HCT116 (cell line): Measurements from ENCODE around the gene CDH10.

Experiments used
- EGR1 ChIP-seq: IDR thresholded peaks from 2 replicates; pipeline ENCODE4 v1.6.1; 2012; ENCODE audit warnings: low read depth
- EZH2 ChIP-seq: fragments of 200-600 bp; sonication (generic); IDR thresholded peaks from 2 replicates; pipeline ENCODE4 v1.6.1; 2017; ENCODE audit warnings: antibody characterized with exemption, mixed run types
- EZH2phosphoT487 ChIP-seq: fragments of 200-600 bp; IDR thresholded peaks from 2 replicates; pipeline ENCODE4 v1.6.1; 2018; ENCODE audit warnings: antibody characterized with exemption, borderline replicate concordance
- JUND ChIP-seq: IDR thresholded peaks from 2 replicates; pipeline ENCODE4 v1.6.1; 2012
- POLR2A ChIP-seq: IDR thresholded peaks from 2 replicates; pipeline ENCODE4 v1.7.0; 2011; ENCODE audit warnings: borderline replicate concordance; ENCODE audit not compliant: insufficient read depth, insufficient read length; ENCODE audit errors: extremely low read depth
- POLR2AphosphoS5 ChIP-seq: IDR thresholded peaks from 2 replicates; pipeline ENCODE4 v1.6.1; 2011; ENCODE audit warnings: mild to moderate bottlenecking, low read depth, low read length, moderate library complexity
- RAD21 ChIP-seq: IDR thresholded peaks from 2 replicates; pipeline ENCODE4 v1.6.1; 2012; ENCODE audit warnings: low read depth, mild to moderate bottlenecking
- SP1 ChIP-seq: IDR thresholded peaks from 2 replicates; pipeline ENCODE4 v1.6.1; 2012; ENCODE audit warnings: low read depth
- YY1 ChIP-seq: IDR thresholded peaks from 2 replicates; pipeline ENCODE4 v1.6.1; 2011; ENCODE audit warnings: low read length, low read depth, moderate library complexity, mild to moderate bottlenecking; ENCODE audit not compliant: insufficient replicate concordance; ENCODE audit errors: extremely low read depth
- ZNF274 ChIP-seq: fragments of 200-500 bp; sonication (Bioruptor generic); IDR thresholded peaks from 2 replicates; pipeline ENCODE4 v1.6.1; 2014; ENCODE audit warnings: mild to moderate bottlenecking, low read depth, low read length, inconsistent platforms
- TF ChIP-seq, protein P1 (sequence below), 3 experiments: fragments of 200-600 bp in 1 of 3; sonication (generic) in 1 of 3; IDR thresholded peaks in 2 of 3; conservative IDR thresholded peaks in 1 of 3; 2 replicates each; pipeline ENCODE4 v1.5.1; 2012 to 2017; ENCODE audit warnings: low read depth in 2 of 3, low read length in 2 of 3, antibody characterized with exemption in 1 of 3, borderline replicate concordance in 1 of 3, control low read depth in 1 of 3, mild to moderate bottlenecking in 1 of 3, mixed read lengths in 1 of 3, mixed run types in 1 of 3, moderate library complexity in 1 of 3; ENCODE audit not compliant: insufficient read depth in 1 of 3
- TF ChIP-seq, protein P2 (sequence below): IDR thresholded peaks from 2 replicates; pipeline ENCODE4 v1.6.1; 2011; ENCODE audit warnings: mild to moderate bottlenecking, low read length, moderate library complexity; ENCODE audit not compliant: insufficient replicate concordance; ENCODE audit errors: extremely low read depth

DNA sequence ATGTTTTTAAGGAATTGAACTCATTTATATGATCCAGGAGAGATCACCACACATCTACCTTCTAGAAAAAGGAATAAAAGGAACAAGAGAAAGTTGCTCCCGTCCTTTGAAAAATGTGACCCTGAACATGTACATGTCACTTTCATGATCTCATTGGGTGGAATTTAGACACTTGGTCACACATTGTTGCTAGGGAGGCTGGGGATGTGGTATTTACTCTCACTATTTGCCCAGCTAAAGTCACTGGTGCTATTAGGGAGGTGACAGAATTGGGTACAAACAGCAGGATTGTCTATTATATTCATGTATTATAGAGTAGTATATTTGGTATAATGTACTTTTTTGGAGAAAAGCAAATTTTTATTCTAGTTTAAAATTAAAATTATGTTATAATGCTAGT, 2.1 kb upstream of the CDH10 start:
- TF ChIP-seq ZNF274 = no peak
- TF ChIP-seq, protein P1, sequence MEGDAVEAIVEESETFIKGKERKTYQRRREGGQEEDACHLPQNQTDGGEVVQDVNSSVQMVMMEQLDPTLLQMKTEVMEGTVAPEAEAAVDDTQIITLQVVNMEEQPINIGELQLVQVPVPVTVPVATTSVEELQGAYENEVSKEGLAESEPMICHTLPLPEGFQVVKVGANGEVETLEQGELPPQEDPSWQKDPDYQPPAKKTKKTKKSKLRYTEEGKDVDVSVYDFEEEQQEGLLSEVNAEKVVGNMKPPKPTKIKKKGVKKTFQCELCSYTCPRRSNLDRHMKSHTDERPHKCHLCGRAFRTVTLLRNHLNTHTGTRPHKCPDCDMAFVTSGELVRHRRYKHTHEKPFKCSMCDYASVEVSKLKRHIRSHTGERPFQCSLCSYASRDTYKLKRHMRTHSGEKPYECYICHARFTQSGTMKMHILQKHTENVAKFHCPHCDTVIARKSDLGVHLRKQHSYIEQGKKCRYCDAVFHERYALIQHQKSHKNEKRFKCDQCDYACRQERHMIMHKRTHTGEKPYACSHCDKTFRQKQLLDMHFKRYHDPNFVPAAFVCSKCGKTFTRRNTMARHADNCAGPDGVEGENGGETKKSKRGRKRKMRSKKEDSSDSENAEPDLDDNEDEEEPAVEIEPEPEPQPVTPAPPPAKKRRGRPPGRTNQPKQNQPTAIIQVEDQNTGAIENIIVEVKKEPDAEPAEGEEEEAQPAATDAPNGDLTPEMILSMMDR (IDR thresholded peaks at IDR 0.05 in 2 of 3, conservative IDR thresholded peaks at IDR 0.05 in 1 of 3; ENCODE audit: borderline replicate concordance in 1 of 3, insufficient read depth in 1 of 3, low read depth in 2 of 3, low read length in 2 of 3) = no peak
- TF ChIP-seq POLR2AphosphoS5 = no peak
- TF ChIP-seq POLR2A = no peak
- TF ChIP-seq EZH2phosphoT487 = no peak
- no peak for TF ChIP-seq RAD21
- TF ChIP-seq YY1 = no peak
- TF ChIP-seq SP1 = no peak
- TF ChIP-seq, protein P2, sequence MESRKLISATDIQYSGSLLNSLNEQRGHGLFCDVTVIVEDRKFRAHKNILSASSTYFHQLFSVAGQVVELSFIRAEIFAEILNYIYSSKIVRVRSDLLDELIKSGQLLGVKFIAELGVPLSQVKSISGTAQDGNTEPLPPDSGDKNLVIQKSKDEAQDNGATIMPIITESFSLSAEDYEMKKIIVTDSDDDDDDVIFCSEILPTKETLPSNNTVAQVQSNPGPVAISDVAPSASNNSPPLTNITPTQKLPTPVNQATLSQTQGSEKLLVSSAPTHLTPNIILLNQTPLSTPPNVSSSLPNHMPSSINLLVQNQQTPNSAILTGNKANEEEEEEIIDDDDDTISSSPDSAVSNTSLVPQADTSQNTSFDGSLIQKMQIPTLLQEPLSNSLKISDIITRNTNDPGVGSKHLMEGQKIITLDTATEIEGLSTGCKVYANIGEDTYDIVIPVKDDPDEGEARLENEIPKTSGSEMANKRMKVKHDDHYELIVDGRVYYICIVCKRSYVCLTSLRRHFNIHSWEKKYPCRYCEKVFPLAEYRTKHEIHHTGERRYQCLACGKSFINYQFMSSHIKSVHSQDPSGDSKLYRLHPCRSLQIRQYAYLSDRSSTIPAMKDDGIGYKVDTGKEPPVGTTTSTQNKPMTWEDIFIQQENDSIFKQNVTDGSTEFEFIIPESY = no peak
- no peak for TF ChIP-seq EZH2
- no peak for TF ChIP-seq JUND
- TF ChIP-seq EGR1 = no peak
